Neuron (in vitro differentiated cells): Measurements from ENCODE around the gene SV2B.

ENCODE experiments used
- H2AFZ ChIP-seq: one replicate; pipeline ENCODE4 v1.6.1; 2013; ENCODE audit warnings: low read depth, mild to moderate bottlenecking, inconsistent platforms, low read length, moderate library complexity
- H3K27me3 ChIP-seq: one replicate; pipeline ENCODE4 v1.6.1; 2013; ENCODE audit warnings: low read length; ENCODE audit not compliant: insufficient read depth
- H3K36me3 ChIP-seq: one replicate; pipeline ENCODE4 v1.6.1; 2013; ENCODE audit warnings: low read length; ENCODE audit not compliant: insufficient read depth
- H3K4me1 ChIP-seq: one replicate; pipeline ENCODE4 v1.6.1; 2013; ENCODE audit warnings: low read length; ENCODE audit not compliant: insufficient read depth
- H3K4me3 ChIP-seq: 2 replicates; pipeline ENCODE4 v1.5.1; 2013; ENCODE audit warnings: mild to moderate bottlenecking, low read length, moderate library complexity
- H3K9me3 ChIP-seq: one replicate; pipeline ENCODE4 v1.6.1; 2013; ENCODE audit warnings: low read length

SV2B gene

DNA sequence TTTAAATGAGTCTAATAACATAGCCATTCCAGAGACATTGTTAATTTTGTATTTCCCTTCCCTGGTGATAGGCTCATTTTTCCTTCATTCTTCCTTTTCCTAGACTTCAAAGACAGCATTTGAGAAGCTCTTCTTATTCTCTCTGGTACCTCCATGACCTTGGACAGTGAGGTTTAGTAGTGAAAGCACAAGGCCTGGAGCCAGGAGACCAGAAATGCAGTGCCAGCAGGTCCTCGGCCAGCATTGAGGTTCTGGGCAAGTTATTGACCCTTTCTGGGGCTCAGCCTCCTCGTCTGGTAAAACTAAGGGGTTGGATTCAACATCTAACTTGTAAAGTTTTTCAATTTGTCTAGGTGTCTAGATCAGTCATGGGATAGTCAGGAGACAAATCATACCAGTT, 146.9 kb downstream of the SV2B start:
- Histone ChIP-seq H3K27me3 (no peaks in the 10 kb centered on the region), H3K9me3 (no peaks in the 10 kb centered on the region), H3K4me3 (no peak overlapping the region)

DNA sequence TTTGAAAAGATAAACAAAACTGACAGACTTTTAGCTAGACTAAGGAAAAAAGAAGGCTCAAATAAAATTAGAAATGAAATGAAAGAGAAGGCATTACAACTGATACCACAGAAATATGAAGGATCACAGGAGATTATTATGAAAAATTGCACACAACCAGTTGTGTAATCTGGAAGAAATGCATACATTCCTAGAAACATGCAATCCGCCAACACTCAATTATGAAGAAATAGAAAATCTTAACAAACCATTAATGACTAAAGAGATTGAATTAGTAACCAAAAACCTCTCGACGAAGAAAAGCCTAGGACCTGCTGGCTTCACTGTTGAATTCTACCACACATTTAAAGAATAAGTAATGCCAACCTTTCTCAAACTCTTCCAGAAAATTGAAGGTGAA, 149.5 kb downstream of the SV2B start:
- H3K4me1 ChIP-seq = no peaks in the 10 kb centered on the region
- no peak overlapping the region for H3K4me3 ChIP-seq
- no peaks in the 10 kb centered on the region for H3K36me3 ChIP-seq
- H2AFZ ChIP-seq = no peak overlapping the region
- H3K27me3 ChIP-seq = no peaks in the 10 kb centered on the region
- H3K9me3 ChIP-seq = no peaks in the 10 kb centered on the region

More for the DNA sequence above, 146.9 kb downstream of the SV2B start:
- Histone ChIP-seq H3K4me1 (no peaks in the 10 kb centered on the region), H3K36me3 (no peaks in the 10 kb centered on the region), H2AFZ (no peak overlapping the region)

DNA sequence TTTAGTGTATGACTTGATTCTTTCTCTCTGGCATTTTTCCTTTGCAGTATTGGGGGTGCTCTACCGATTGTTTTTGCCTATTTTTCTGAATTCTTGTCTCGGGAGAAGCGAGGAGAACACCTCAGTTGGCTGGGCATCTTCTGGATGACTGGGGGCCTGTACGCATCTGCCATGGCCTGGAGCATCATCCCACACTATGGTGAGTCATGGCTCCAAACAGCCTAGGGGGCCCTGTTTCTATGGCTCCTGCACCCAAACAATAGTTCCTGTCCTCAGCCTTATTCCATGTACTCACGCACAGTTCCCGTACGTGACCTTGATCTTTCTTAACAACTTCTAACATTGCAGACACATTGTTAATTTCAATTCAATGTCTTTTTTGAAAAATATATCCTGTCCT, 152.3 kb downstream of the SV2B start:
- H3K36me3 ChIP-seq = no peaks in the 10 kb centered on the region
- H3K27me3 ChIP-seq = peaks cover 2% of the 10 kb centered on the region
- no peaks in the 10 kb centered on the region for H3K9me3 ChIP-seq

DNA sequence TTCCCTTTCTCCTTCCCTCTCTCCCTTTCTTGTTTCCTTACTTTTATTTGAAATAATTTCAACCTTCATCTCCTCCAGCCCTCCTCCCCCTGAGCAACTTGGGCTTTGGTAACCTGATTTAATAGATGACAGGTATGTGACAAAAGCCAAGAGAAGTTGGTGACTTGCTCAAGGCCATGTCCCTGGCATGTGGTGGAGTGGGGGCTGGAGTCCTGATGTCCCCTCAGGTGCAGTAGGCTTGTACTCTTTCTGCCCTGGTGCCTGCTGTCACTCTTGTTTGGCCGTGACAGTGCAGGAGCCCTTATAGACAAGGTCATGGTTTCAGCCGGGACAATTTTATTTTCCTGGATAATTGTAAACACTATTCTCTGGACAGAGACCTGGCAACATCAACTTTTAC, 152.7 kb downstream of the SV2B start:
- no peaks in the 10 kb centered on the region for H3K9me3 ChIP-seq
- no peak overlapping the region for H3K4me3 ChIP-seq
- no peaks in the 10 kb centered on the region for H3K36me3 ChIP-seq
- H2AFZ ChIP-seq = no peak overlapping the region
- peaks cover 2% of the 10 kb centered on the region for H3K27me3 ChIP-seq
- H3K4me1 ChIP-seq = no peaks in the 10 kb centered on the region

More for the DNA sequence above, 152.3 kb downstream of the SV2B start:
- Histone ChIP-seq H3K4me1 (no peaks in the 10 kb centered on the region), H3K4me3 (no peak overlapping the region), H2AFZ (no peak overlapping the region)

DNA sequence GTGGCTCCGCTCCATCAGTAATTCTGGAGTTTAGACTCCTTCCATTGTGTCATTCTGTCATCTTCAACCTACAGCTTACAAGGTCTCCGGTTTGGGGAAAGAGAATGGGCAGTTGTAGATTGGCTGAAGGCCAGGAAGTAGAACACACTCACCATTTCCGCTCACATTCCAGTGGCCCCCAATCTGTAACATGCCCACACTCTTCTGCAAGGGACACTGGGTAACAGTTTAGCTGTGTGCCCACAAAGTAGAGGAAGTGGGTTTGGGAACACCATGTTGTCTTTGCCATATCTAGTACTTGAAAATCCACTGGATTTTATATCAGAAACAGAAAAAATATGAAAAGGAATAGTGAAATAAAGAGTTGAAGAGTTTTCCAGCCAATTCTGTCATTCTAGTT, 153.5 kb downstream of the SV2B start:
- Histone ChIP-seq H3K27me3 (peaks cover 2% of the 10 kb centered on the region), H2AFZ (no peak overlapping the region), H3K9me3 (no peaks in the 10 kb centered on the region), H3K36me3 (no peaks in the 10 kb centered on the region), H3K4me1 (no peaks in the 10 kb centered on the region), H3K4me3 (no peak overlapping the region)

DNA sequence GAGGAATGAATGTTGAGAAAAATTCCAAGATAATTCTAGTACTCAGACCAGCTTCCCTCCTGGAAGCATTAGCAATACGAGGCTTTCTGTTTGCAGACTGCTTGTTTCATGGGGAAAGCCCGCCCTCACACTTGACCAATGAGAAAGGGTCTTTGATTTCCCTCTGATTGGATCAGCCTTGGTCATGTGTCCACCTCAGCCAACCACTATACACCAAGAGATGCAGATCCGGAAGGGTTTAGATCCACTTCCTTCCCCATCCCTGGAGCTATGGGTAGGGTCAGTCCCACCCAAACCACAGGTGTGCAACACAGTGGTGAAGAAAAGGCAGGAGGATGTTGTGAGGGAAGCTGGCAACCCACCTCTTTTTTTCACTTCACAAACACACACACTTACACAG, 154.7 kb downstream of the SV2B start:
- no peaks in the 10 kb centered on the region for H3K36me3 ChIP-seq
- H2AFZ ChIP-seq = no peak overlapping the region
- no peaks in the 10 kb centered on the region for H3K9me3 ChIP-seq
- H3K4me1 ChIP-seq = no peaks in the 10 kb centered on the region
- no peak overlapping the region for H3K4me3 ChIP-seq
- H3K27me3 ChIP-seq = peaks cover 2% of the 10 kb centered on the region

DNA sequence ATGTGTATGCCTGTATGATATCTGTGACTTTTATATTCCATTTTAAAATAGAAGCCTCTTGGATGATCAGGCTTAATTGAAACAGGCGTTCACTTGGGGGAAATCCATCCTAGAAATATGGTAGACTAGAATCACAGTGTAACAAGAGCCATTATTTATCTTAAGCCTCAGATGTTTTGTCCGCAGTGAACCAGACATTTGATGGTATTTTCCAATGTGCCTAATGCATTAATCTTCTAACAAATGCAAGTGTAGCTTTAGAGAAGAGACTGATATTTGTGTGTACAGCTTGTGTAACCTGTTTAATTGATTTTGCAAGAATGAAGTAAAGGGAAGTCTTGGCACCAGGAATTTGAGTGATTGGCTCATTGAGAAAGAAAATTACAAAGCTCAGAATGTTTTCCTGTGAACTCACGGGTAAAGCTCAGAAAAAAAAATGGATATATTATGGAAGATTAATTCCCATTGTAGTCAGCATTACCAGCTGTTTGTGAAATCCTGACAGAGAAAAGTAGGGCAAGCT, 155.7 kb downstream of the SV2B start:
- no peaks in the 10 kb centered on the region for H3K9me3 ChIP-seq
- no peaks in the 10 kb centered on the region for H3K36me3 ChIP-seq
- no peaks in the 10 kb centered on the region for H3K4me1 ChIP-seq
- H3K27me3 ChIP-seq = peaks cover 2% of the 10 kb centered on the region
- H3K4me3 ChIP-seq = no peak overlapping the region
- H2AFZ ChIP-seq = no peak overlapping the region

DNA sequence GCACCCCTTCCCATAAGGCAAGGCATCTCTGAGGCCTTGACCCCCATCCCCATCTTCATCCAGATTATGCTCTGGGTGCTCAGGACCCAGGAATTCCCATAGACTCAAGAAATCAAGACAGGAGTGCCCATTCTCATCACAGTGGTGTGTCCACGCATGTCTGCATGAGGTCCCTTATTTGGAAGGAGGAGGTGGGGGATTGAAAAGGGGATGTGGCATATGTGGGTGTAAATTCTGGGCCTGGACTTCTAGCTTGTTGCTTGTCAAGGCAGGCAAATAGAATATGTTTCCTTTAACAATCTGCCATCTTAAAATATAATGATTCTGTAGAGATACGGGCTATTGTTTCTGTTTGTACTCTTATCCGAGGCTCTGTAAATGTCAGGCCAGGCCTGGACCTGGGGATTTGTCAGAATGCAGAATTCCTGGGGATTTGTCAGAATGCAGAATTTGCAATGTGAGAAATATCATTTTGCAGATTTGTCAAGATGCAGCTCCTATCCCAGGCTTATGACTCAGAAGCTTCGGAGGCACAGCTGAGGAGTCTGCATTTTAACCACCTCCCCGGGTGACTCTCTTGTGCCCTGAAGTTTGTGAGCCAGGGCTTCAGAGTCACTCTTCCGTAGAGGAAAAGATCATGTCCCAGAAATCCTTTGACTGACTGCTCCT, 157.8 kb downstream of the SV2B start:
- Histone ChIP-seq H3K36me3 (no peaks in the 10 kb centered on the region), H2AFZ (no peak overlapping the region), H3K27me3 (peaks cover 2% of the 10 kb centered on the region), H3K4me3 (no peak overlapping the region), H3K9me3 (no peaks in the 10 kb centered on the region), H3K4me1 (no peaks in the 10 kb centered on the region)

DNA sequence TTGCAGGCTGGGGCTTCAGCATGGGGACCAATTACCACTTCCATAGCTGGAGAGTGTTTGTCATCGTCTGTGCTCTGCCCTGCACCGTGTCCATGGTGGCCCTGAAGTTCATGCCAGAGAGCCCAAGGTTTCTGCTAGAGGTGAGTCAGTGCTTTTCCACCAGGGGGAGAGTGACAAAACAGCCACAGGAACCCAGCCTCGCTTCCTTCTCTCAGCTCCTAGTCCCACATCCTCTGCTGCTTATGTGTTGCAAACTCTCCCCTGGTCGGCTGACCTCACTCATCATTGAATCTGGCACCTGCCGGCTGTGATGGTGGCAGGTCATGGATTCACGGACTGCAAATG, 158.3 kb downstream of the SV2B start:
- no peak overlapping the region for H2AFZ ChIP-seq
- H3K36me3 ChIP-seq = no peaks in the 10 kb centered on the region
- H3K27me3 ChIP-seq = peaks cover 2% of the 10 kb centered on the region
- H3K9me3 ChIP-seq = no peaks in the 10 kb centered on the region
- no peak overlapping the region for H3K4me3 ChIP-seq
- H3K4me1 ChIP-seq = no peaks in the 10 kb centered on the region

DNA sequence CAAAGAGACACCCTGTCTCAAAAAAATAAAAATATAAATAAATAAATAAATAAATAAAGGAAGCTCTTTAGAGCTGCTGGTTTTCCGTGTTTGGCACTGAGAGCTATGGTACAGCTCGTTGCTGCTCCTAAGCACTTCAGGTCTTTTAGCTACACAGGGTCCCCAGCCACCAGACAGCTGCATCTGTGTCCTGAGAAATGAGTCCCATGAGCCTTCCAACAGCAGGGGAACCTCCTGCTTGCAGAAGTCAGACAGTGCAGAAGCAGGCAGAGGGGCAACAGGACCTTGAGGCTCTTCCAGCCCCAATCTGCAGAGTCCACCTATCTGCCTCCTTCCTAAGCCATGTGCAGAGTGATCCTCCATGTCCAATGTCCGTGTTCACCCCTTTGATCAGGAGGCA, 159.0 kb downstream of the SV2B start:
- Histone ChIP-seq H2AFZ (no peak overlapping the region), H3K4me1 (no peaks in the 10 kb centered on the region), H3K27me3 (peaks cover 2% of the 10 kb centered on the region), H3K4me3 (no peak overlapping the region), H3K36me3 (no peaks in the 10 kb centered on the region), H3K9me3 (no peaks in the 10 kb centered on the region)

DNA sequence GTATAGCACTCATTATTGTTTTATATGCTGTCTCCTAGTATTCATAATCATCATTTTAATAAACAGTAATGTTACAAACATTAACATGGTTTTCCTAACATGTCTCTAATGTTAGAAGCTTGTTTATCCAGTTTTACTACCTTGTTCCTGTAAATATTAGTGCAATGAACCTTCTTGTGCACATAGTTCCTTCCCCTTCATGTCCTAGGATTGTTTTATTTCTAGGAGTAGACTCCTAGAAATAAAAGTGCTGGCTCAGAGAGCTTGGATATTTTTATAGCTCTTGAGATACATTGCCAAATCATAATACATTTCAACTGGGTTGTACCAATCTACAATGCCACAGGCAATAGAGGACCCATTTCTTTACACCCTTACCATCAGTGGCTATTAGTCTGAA, 161.3 kb downstream of the SV2B start:
- Histone ChIP-seq H3K27me3 (peaks cover 2% of the 10 kb centered on the region), H3K9me3 (no peaks in the 10 kb centered on the region), H3K4me1 (no peaks in the 10 kb centered on the region), H3K36me3 (no peaks in the 10 kb centered on the region), H2AFZ (no peak overlapping the region), H3K4me3 (no peak overlapping the region)

DNA sequence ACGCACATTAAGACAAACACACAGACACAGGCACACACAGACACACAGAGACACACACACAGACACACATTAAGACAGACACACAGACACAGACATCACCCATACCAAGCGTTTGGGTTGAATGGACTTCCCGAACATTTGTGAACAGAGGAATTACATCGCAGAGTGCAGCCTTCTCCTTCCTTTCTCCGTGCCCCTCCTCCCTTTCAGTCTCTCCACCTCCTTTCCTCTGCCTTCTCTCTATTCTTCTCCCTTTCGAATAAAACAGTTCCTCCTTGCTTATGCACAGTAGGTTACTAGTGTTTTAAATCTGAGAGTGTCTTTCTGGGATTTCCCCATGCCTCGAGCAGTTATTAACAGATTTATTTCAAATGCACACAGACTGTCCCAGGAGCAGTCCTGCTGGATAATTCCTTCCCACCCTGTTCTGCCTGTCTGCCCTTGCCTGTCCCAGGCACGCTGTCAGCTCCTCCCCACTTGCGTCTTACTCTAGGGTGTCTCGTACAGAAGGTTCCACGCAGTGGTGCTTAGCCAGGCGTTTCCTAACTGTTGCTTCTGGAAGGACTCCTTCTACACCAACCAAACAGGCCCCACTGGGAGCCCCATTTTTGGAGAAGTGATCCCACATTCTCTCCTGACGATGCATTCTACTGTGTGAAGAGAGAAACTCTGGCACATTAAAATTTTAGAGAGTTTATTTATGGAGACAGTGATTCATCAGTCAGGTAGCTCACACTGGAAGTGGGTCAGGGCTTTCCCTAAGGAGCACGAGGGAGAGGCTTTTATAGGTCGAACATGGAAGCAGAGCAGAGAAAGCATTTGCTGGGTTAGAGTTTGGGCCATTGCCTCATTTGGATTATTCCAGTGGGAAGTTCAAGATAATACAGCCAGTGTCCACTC, 163.8 kb downstream of the SV2B start:
- no peak overlapping the region for H2AFZ ChIP-seq
- no peaks in the 10 kb centered on the region for H3K4me1 ChIP-seq

DNA sequence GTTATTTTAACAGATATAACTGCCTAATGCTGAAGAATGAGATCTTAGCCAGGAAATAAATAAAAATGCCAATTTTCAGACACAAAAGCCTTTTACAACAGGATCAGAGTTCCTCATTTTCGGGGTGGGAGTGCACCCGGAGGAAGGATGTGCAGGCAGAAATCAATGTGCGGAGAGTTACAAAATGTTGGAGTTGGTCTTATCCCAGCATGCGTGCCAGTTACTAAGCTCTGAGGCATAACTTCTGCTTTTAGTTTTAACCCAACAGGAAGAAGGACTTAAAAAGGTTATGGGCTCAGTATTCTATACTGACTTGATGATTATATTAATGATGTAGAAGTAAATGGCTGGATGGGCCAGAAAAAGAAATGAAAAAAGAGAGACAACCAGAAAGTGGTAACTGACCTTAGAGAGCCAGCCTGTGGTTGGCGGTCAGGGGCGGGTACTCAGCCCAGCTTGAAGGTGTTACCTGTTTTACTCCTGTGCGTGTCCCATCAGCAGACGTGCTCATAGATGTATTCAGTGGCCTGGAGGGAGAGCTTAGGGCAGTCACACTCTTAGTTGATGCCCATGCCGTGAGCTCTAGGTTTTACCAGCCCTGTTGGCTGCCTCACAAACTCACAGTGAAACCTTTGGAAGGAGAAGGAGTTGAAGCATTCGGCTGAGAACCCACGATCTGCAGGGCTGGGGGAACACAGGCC, 164.7 kb downstream of the SV2B start:
- no peaks in the 10 kb centered on the region for H3K27me3 ChIP-seq
- no peaks in the 10 kb centered on the region for H3K36me3 ChIP-seq
- H3K4me3 ChIP-seq = no peak overlapping the region
- H3K4me1 ChIP-seq = no peaks in the 10 kb centered on the region
- no peak overlapping the region for H2AFZ ChIP-seq
- no peaks in the 10 kb centered on the region for H3K9me3 ChIP-seq

More for the DNA sequence above, 163.8 kb downstream of the SV2B start:
- no peak overlapping the region for H3K4me3 ChIP-seq
- no peaks in the 10 kb centered on the region for H3K36me3 ChIP-seq
- H3K9me3 ChIP-seq = no peaks in the 10 kb centered on the region
- H3K27me3 ChIP-seq = no peaks in the 10 kb centered on the region
